Right ventricle myocardium superior (tissue), 1 donor: ENCODE results near the gene SPDYE5. TPM values are rescaled to one million over a fixed set of nuclear protein-coding genes. Genes with fewer than 3 reads are reported as not detected.
"Not testable (repeated sequence)": the region's sequence is repeated elsewhere in the genome, so short reads cannot be mapped to it uniquely, and the experiment has no call there.

Experiments used
- ATAC-seq: fragments of 200-7000 bp; cut with Tn5 transposase; one replicate; pipeline ENCODE4 v1.9.1; 2020; ENCODE audit warnings: mild to moderate bottlenecking; ENCODE audit not compliant: poor library complexity
- DNase-seq: peaks from one replicate; pipeline ENCODE4 v3.0.0-alpha.2; 2020
- intact Hi-C: fragments of 100-400 bp; cut with DNase I; formaldehyde crosslinking; loops from one replicate; pipeline ENCODE4 v1.11.2; 2022
- long read RNA-seq: library from polyadenylated mRNA; unstranded; transcript quantifications from one replicate; pipeline ENCODE4 v2.0.0, GENCODE V29; 2021
- total RNA-seq: library from RNA; stranded (reverse); fragmentation: NEBNext Ultra II Directional; extraction: Animal tissue kit (Norgen Biotek cat#: 25700); gene quantifications from one replicate; pipeline ENCODE4 v1.2.1, GENCODE V29; 2021
- donor health status: DM: no; HTN: yes; CAD: no; lungs with severe emphysema.

Gene SPDYE5
- not detected for total RNA-seq
- long read RNA-seq, partial matches to known transcripts, result 0 of 2 reads
- long read RNA-seq, other reads (novel, unspliced or antisense), result 2 of 2 reads

GRCh38 chr7:75492020-75492419 is at the start of gene SPDYE5:
SPDYE5 (plus strand) TSS chr7:75492320; CDS start chr7:75494048, 1,728 bp downstream.
- DNase-seq, result not testable (repeated sequence)

GRCh38 chr7:75442465-75443111 is 49.5 kb upstream of the SPDYE5 start:
- ATAC-seq, result peak; percentile 100
- peak; percentile 46 for DNase-seq
- intact Hi-C loops, result not testable (repeated sequence)

More at GRCh38 chr7:75492020-75492419, at the start of gene SPDYE5:
- ATAC-seq, intact Hi-C loops: not testable (repeated sequence)

- DNase-seq, intact Hi-C loops, ATAC-seq: not testable (repeated sequence)
Measured at GRCh38 chr7:75449946-75450345, 42.2 kb upstream of the SPDYE5 start.

GRCh38 chr7:75452494-75452955 is 39.6 kb upstream of the SPDYE5 start:
- DNase-seq, intact Hi-C loops: not testable (repeated sequence)
- ATAC-seq, result peak; percentile 84

- ATAC-seq, intact Hi-C loops, DNase-seq: not testable (repeated sequence)
Measured at GRCh38 chr7:75456403-75456802, 35.7 kb upstream of the SPDYE5 start.

GRCh38 chr7:75458034-75458433 is 34.1 kb upstream of the SPDYE5 start:
- ATAC-seq, DNase-seq, intact Hi-C loops: not testable (repeated sequence)

- intact Hi-C loops, DNase-seq: not testable (repeated sequence)
- peak; percentile 39 for ATAC-seq
Measured at GRCh38 chr7:75460541-75460940, 31.6 kb upstream of the SPDYE5 start.

- DNase-seq, intact Hi-C loops, ATAC-seq: not testable (repeated sequence)
Measured at GRCh38 chr7:75470166-75470565, 22.0 kb upstream of the SPDYE5 start.

GRCh38 chr7:75477457-75477856 is 14.7 kb upstream of the SPDYE5 start:
- intact Hi-C loops, DNase-seq: not testable (repeated sequence)
- ATAC-seq, result peak; percentile 22

- intact Hi-C loops, ATAC-seq, DNase-seq: not testable (repeated sequence)
Measured at GRCh38 chr7:75480313-75480712, 11.8 kb upstream of the SPDYE5 start.

- peak; percentile 38 for DNase-seq
- intact Hi-C loops, result not testable (repeated sequence)
Measured at GRCh38 chr7:75485355-75485978, 6.7 kb upstream of the SPDYE5 start.

GRCh38 chr7:75485979-75486643 is 6.0 kb upstream of the SPDYE5 start, which contains the start of gene POM121C:
POM121C (minus strand) TSS chr7:75486299; CDS start chr7:75441496, 44,803 bp downstream.
- ATAC-seq, result peak; percentile 100
- intact Hi-C loops, result not testable (repeated sequence)
- DNase-seq, result peak; percentile 96

More at GRCh38 chr7:75485355-75485978, 6.7 kb upstream of the SPDYE5 start:
- not testable (repeated sequence) for ATAC-seq

GRCh38 chr7:75509033-75509432 is 16.9 kb downstream of the SPDYE5 start:
- not testable (repeated sequence) for DNase-seq

GRCh38 chr7:75518842-75519241 is 26.7 kb downstream of the SPDYE5 start:
- not testable (repeated sequence) for DNase-seq

More at GRCh38 chr7:75509033-75509432, 16.9 kb downstream of the SPDYE5 start:
- ATAC-seq, intact Hi-C loops: not testable (repeated sequence)

GRCh38 chr7:75521727-75522126 is 29.6 kb downstream of the SPDYE5 start:
- DNase-seq, intact Hi-C loops, ATAC-seq: not testable (repeated sequence)

More at GRCh38 chr7:75518842-75519241, 26.7 kb downstream of the SPDYE5 start:
- ATAC-seq, intact Hi-C loops: not testable (repeated sequence)

- DNase-seq, ATAC-seq, intact Hi-C loops: not testable (repeated sequence)
Measured at GRCh38 chr7:75527224-75527722, 35.2 kb downstream of the SPDYE5 start.

GRCh38 chr7:75531359-75531821 is 39.3 kb downstream of the SPDYE5 start:
- no peak for ATAC-seq
- no peak for DNase-seq
- intact Hi-C loops, result no loop called here

- no peak for ATAC-seq
- intact Hi-C loops, result no loop called here
Measured at GRCh38 chr7:75532639-75533038, 40.5 kb downstream of the SPDYE5 start.

More at GRCh38 chr7:75532639-75533038, 40.5 kb downstream of the SPDYE5 start:
- DNase-seq, result no peak
